Stimulated activated CD8-positive, alpha-beta memory T cell treated with anti-CD3 and anti-CD28 coated beads, Interleukin-12 subunit alpha, Interleukin-12 subunit beta, amount 100 ng/mL, for 1 hour (primary cell): Measurements from ENCODE around the gene AFAP1.

Experiments
- DNase-seq: peaks from one replicate; pipeline ENCODE4 v3.0.0-alpha.2; 2020; ENCODE audit warnings: low read depth

Gene AFAP1

DNA sequence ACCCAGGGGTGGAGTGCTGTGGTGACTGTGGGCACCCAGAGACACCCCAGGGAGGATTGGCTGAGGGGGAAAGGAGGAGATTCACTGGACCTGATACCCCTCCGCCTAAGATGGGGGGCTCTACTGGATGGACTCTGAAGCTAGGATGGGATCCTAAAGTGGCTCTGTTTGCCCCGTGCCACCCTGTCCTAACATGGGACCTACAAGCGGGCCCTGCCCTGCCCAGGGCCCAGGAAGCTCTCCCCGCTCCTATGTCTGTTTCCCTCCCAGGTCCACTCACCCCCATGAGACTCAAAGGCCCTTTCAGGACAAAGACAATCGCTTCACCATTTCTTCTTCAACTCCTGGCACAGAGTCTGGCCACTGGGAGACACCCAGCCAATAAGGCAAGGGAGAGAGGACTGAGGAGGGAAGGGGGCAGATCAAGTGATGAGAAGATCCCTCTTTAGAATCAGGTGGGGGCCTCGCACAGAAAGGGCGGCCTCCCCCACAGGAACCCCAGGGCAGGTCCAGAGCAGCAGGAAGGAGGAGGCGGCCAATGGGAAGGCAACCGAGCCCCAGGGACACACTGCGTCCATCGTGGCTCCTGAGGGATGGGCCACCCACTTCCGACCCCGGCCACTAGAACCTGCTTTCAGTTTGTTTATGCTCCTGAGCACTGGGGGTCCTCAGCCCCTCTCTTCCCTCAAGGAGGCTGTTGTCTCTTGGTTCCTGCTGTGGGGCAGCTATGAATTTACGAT lies 155.4 kb downstream of the AFAP1 start:
- DNase-seq = no peak

DNA sequence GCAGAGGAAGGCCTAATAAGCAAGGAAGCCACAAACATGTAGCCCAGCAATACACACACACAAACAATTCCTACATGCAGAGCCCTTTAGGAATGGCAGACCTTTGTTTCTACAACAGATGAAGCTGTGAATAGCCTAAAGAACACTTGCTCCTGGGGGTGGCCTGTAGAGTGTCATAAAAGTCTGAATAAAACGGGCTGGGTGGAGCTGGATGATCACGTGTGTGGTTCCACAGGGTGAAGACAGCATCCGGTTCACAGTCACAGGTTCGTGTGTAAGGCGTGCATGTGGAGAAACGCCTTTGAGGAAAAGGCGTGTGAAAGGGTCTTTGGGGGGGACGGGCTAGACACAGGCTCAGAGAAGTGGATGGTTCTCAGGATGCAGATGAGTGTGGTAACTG lies 156.1 kb downstream of the AFAP1 start:
- no peak for DNase-seq

DNA sequence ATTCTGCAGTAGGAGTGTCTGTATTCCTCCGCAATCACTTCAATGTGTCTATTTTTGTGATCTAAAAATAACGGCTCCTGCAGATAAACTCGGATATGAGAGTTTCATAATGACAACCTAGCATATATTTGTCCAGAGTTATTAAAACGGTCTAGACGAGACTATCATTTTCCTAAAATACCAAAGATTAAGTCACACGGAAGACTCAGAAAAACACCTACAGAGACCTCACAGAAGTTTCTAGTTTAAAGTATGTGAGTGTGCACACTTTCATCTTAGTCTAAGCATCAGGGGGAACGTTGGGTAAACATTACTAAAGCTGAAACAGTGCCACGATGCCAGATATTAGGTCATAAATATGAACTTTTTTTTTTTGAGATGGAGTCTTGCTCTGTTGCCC lies 156.9 kb downstream of the AFAP1 start:
- no peak for DNase-seq

DNA sequence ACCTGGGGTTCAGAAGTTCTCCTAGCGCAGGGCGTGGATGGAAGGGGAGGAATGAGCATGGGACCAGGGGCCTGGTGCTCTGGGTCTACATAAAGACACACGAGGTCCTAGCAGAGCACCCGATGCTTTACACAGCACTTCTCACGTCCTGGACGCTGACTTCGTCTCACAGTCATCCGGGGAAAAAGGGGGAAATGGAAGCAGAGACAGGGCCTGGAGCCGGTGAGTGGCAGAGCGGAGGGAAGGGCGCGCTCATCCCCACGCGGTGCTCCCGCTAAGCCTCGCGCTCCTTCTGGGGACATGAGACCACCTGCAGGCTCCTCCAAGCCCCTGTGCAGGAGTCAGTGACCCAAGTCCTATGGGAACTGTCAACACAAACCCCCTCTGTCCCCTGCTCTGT lies 157.7 kb downstream of the AFAP1 start:
- no peak for DNase-seq

DNA sequence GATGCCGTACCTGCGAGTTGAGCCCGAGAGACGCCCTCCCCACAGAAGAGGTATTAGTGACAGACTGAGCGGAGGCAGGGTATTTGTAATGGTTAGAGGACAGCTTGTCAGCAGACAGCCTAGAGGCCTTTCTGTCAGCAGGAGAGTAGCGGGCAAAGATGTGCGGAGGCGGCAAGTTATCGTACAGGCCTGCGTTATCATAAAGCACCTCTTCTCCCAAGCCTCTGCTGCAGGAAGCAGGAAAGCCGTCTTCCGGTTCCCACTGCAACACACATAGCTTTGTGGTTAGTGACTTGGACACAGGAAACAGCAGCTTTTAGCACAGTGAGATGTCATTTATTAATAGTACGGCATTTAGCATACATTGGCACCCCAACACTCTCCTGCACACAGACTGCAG lies 158.3 kb downstream of the AFAP1 start:
- DNase-seq = no peak

DNA sequence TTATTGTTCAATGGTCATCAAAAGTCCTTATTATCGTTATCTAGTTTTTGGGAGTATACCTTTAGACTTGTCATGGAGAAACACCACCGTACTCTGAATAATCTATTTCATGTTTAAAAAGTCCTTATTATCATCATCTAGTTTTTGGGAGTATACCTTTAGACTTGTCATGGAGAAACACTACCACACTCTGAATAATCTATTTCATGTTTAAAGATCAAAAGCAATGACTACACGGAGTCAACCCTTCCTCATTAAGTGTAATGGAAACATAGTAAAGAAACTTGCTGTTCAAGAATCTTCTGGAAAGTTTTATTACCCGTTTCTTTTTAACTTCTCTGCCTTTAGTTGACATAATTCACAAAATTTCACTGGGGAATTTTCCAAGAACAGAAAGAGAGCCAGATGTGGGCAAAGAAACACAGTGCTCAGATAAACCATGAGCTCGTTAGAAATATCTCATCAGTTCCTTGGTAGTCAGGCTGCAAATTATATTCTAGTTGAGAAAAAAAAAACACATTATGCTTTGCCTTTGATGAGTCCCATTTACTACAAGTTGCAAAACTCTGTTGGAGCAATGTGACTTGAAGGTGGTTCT lies 158.8 kb downstream of the AFAP1 start:
- no peak for DNase-seq

DNA sequence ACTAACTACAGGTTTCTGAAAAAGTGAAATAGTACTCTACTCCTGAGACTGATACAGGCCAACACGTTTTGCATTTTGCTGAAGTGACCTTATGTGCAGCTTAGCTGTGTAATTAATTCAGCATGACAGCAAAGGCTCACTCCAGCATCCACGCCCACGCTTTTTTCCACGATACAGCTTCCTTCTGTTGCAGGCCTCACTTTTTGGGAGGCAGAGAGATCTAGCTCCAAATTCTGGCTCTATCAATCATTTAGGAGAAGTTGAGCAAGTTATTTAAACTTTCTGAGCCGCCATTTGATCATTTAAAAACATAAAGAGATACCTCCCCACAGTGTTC lies 160.3 kb downstream of the AFAP1 start:
- DNase-seq = no peak

DNA sequence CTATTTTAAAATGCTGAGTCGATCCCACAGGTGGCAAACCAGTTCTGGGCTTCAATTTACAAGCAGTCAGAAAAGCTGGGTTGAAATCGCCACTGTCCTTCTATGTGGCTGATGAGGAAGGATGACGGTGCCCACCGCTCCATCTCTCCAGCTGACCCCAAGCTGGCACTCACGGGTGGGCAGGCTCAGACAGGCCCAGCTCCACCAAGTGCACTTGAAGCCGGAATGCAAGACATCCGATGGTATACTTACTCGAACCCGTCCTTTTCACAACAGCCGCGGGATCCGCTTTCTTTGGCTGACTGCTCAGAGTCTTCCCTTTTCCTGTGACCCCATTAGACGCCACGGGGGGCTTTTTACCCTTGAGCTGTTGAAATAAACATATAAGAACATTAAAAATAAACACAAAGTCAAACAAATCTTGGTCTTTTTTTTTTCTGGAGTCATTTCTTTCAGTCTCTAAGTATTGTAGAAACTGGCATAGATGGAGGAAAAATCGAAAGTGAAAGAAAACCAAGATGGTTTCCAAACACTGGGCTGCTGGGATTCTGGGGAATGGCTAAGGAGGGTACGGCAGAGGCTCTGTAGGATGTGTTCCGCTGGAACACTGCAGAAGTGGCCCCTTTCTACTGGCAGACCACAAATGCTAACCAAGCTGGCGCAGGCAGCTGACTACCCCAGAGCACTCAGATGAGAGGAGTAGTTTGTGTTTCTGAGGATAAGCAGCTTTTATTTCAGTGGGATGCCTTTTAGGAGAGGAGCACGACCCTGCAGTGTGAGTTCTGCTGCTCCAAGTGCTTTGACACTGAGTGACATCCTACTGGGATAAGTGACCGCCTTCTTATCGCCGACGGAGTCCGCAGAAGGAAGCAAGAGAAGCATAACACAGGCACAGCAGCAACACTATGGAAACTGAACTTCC lies 160.9 kb downstream of the AFAP1 start:
- DNase-seq = no peak

DNA sequence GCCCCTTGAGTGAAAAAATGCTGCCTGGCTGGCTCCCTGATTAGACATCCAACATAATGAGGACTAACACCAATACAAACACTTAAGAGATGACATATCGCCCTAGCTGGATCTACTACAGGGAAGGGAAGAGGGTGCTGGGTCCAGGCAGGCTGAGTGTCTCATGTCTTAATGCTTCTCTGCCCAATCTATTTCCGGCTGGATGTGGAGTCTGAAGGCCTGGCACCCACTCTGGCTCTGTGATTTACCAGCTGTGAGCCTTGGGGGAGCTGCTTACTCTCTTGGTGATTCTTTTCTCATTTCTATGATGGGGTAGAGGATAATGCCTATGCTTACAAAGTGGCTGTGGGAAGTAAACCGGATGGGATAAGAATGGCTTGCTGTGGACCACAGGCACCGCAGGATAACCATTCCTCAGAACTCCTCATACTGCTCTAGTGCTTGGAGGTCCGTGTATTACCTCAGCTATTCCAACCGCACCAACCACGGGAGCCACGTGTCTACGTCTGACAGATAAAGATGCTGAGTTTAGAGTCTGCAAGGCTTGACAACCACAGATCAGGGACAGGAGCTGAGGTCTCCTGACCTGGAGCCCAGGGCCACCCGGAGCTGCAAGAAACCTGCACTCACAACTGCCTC lies 161.7 kb downstream of the AFAP1 start:
- no peak for DNase-seq

DNA sequence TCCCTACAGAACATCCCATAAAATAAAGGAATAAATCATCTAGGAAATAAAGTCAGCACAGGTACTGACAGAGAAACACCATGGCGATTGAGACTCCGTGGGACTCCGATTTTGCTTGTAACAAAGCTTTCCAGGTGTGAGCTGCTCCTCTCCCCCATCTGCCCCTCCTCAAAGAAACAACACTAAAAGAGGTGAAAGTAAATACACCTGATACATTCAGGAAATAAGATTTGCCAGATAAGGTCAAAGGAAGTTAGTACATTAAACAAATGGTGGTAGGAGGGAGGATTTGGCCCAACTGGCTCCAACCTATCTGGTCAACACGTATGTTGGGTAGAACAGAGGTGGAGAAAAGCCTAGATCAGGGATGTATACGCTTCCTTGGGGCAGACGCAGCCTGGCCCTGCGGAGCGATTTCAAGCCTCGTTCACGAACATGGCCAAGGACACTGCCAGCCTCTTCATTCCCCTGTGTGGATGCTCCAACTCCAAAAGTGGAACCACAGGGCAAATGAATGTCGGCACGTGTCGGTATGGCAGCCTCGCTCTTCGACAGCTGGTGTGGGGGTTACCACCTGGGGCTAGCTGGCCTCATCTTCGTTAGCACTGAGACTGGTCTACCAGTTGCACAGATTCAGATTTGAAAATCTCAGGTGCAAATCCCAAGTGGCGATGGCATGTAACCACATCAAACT lies 162.5 kb downstream of the AFAP1 start:
- no peak for DNase-seq

DNA sequence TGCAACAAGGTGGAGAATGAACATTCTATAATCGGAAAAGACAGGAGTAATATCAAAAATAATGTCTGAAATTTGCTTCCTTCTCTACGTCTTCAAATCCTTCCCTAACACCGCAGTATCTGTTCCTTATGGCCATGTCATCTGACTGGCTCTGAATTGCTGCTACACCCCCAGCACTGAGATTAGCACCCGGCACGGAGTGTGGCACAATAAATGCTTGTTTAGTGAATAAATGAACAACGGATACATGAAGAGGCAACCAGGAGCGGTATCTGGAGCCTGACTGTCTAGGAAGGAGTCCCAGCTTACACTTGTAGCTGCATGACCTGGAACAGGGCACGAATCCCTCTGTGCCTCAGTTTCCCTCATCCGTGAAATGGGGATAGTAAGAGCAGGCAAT lies 164.3 kb downstream of the AFAP1 start:
- DNase-seq = no peak

DNA sequence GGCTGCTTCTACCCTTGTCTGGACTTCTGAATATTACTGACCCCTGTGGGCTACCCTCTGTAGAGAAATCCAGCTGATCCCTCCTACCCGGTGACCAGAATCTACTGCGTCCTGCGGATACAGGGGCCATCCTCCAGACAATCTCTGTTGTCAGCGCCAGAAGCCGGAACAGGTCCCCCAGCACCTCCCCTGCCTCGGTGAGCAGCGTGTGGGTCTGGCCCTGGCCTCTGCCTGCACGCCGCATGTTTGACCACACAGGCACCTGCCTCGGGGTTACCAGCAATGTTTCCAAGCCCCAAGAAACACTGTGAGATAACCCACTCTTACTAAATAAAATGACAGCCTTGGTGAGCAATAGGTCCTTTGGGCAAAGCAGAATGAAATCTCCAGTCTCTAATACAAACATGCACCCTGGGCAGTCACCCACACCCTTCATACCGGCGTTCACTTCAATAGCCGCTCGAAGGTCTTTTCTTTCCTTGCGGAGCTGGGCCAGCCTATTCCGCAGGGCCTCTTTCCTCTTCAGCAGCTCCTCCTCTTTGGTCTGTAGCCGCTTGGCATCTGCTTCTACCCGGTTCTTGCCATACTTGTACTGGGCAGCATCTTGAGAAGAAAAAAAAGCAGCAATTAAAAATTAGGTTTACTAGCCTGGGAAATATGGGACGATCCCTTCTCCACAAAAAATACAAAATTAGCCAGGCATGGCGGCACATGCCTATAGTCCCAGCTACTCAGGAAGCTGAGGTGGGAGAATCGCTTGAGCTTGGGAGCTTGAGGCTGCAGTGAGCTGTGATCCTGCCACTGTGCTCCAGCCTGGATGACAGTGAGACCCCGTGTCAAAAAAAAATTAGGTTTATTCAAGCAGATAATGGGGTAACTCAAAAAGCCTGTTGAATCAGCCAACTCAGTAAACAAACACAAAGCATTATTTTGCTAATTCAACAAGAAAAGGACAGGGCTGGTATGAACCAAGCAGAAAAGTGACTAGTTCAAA lies 165.1 kb downstream of the AFAP1 start:
- DNase-seq = no peak

DNA sequence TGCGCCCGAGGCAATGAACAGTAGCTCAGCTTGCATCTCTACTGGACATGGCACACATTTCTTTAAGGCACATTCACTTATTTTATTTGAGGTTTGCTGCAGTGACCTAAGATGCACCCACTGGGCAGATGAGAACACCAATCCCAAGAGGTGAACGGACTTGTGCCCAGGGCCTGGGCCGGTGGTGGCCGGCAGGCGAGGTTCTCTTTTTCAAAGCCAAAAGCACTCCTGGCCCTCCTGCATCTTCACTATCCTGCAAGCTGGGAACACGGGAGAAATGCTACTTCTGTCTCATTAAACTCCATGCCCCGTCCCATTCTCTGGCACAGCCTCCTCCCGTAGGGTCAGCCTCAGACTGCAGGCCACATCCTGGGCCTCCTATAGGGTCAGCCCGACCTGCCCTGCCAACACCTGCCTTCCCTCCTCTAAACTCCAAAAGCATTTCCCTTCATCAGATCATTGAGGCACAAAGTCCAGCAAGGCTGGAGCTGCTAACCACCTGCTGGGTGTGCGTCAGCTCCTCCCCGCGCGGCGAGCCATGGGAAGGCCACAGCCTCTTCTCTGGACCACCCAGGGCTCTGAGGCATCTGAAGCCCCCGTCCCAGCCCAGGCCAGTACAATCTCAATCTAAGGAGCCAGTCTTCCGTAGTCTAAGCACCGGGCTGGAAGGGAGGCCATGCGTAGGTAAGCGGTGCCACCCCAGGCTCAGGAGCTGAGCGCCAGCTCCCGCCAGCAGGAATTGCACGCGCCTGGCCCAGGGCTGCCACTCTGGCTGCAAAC lies 166.1 kb downstream of the AFAP1 start:
- no peak for DNase-seq

DNA sequence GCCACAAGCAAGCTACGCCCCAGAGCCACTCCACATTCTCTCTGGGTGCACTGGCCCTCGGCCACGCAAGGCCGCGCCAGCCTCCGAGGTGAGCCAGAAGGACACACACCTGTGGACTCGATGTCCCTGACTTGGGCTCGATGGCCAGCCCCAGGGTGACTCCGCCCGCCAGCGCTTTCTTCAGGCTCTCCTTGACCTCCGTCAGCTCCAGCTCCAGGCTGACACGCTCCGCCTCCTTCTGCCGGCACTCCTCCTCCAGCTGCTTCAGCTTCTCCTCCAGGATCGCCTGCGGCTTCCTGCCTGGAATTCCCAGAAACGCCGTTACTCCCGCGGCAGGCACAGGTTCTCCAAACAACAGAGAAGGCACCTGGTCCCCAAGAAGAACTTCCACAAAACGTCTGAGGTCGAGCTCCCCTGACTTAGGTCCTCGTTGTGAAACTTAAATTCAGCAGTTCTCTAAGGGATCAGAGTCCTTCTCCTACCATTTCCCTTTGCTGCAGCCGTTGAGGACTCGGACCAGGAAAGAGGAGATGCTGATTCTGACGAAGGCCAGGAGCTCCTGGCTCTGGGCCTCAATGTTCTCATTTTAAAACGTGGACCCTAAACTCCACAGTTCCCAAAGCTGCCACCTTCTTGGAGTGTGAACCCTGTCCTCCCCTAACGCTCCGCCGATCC lies 166.8 kb downstream of the AFAP1 start:
- DNase-seq = no peak

DNA sequence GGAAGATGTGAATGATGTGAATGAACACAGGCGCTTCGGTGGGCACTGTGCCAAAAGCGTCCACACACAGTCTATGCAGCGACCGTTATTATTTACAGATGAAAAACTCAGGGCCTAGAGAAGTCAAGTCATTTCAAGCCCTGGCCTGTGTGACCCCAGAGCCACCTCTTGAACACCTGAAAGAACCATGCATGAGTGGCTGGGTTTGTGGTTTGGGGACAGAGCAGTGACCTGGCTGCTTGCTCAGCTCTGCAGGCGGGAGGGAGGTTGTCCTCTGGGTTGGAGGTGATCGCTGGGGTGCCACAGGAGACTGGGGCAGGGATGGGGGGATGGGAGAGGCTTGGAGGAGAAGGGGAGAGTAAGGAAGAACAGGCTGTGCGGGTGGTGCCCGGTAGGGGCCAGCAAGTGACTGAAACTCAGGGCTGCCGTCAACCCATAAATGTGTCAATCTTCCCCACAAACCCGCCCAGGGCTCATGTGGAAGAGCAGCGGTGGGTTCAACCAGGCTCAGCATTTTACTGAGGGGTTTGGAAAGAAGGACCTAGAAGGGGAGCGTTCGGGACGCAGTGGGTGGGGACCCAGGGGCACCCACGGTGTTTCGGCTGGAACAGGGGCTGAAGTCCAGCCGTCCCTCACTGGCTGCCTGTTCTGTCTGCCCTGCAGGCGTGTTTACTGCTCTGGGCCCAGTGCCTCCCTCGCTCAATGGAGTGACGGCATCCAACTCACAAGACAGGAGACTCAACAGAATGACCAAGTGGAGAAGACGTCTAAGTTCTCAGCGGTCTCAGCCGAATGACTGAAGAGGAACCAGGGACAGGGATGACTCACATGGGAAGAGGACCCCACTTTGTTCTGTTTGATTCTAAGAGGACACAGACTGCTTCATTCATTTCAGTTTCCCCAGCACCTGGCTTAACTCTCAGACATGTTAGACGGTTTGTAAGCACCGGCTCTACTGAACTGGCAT lies 167.8 kb downstream of the AFAP1 start:
- no peak for DNase-seq

DNA sequence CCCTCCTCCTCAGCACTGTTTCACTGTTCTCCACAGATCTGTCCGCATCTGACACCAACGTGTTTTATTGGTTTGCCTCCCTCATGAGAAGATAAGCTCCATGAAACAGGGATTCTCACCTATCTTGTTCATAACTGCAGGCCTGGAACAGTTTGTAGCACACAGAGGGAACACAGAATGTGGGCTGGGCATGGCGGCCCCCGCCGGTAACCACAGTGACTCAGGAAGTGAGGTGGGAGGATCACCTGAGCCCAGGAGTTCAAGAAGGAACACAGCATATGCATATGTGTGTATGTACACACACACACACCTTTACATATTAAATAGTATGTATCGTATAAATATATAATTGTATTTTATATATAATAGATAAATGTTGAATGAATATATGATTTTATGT lies 168.6 kb downstream of the AFAP1 start:
- DNase-seq = peak; percentile 11

DNA sequence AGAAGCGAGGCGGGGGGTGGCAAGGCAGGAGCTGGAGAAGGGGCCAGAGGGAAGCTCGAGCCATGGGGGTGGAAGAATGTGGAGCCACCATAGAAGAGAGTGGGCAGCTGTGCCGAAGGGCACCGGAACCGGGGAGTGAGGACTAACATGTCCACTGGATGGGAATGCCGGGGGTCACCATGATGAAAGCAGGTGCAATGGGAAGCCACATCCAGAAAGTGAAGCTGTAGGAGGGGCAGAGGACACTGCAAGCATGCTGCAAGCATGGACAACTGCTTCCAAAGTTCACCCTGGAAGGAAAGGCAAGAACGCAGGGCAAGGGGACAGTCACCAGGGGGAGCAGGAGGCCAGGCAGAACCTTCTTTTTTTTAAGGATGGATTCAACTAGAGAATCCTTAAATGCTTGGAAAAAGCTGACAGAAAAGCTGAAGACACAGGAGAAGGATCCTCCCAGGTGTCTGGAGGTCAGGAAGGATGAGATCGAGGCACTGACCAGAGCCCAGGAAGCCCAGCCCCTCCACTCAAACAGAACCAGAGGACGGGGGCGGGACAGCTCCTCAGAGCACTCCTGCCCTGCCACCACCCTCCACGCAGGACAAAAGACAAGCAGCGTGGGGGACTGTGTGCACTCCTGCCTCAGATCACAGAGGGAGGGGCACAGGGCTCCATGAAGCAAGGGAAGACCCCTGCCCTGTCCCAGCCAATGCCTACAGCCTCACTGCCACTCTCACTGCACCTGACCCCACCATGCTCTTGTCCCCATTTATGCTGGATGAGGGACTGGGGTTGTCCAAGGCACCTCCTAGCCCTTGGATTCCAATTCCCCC lies 169.2 kb downstream of the AFAP1 start:
- DNase-seq = no peak
